Neural crest cell (in vitro differentiated cells): ENCODE data around the gene AP1M2. TPM values are rescaled to one million over a fixed set of nuclear protein-coding genes. Genes with fewer than 3 reads are reported as not detected.

Experiments used
- DNase-seq: peaks from one replicate; pipeline ENCODE4 v3.0.0; 2021; ENCODE audit warnings: low read depth, mixed read lengths, low spot score
- H3K27ac Mint-ChIP-seq: one replicate; pipeline ENCODE4 v1.8.0; 2021; ENCODE audit warnings: mild to moderate bottlenecking, mixed read lengths; ENCODE audit not compliant: unreplicated experiment
- H3K27me3 Mint-ChIP-seq: 2 replicates; pipeline ENCODE4 v1.8.0; 2021; ENCODE audit warnings: low read depth, mild to moderate bottlenecking, mixed read lengths
- H3K36me3 Mint-ChIP-seq: 2 replicates; pipeline ENCODE4 v1.8.0; 2021; ENCODE audit warnings: low read depth, mild to moderate bottlenecking, mixed read lengths
- H3K4me1 Mint-ChIP-seq: 2 replicates; pipeline ENCODE4 v1.8.0; 2021; ENCODE audit warnings: mixed read lengths
- H3K4me3 Mint-ChIP-seq: one replicate; pipeline ENCODE4 v1.8.0; 2021; ENCODE audit warnings: mild to moderate bottlenecking, mixed read lengths
- H3K9me3 Mint-ChIP-seq: 2 replicates; pipeline ENCODE4 v1.8.0; 2021; ENCODE audit warnings: mixed read lengths
- total RNA-seq: library from RNA; stranded (reverse); gene quantifications from 2 replicates; pipeline ENCODE4 v1.2.1, GENCODE V29; 2021
- TF ChIP-seq, protein P1 (sequence below): fragments of 200-600 bp; sonication (generic); conservative IDR thresholded peaks from 2 replicates; pipeline ENCODE4 v1.5.0; 2021; ENCODE audit warnings: antibody characterized with exemption, mild to moderate bottlenecking

The AP1M2 gene
- total RNA-seq, 1 donor from 2014 or later, result not detected

DNA sequence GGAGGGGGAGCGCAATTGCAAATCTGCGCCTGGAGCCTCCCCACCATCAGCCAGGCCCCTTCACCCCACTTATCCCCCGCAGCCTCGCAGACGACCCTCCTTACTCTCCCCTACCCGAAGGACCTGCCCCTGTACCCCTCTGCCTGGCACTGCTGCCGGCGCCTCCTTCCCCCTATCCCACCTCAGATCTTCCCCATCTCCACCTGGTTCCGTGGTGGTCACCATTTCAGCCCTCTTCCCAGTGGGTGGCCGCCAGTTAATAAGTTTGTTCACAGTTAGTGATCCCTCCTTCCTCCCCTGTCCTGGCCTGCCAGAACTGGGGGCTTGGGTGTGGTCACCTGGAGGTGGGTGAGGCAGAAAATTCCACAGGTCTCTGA lies 38.6 kb upstream of the AP1M2 start:
- H3K4me3 Mint-ChIP-seq, result peak overlapping the region; percentile 27
- H3K36me3 Mint-ChIP-seq, result peaks cover 6% of the 10 kb centered on the region
- no peaks in the 10 kb centered on the region for H3K27me3 Mint-ChIP-seq
- no peak for DNase-seq
- peaks cover 13% of the 10 kb centered on the region for H3K4me1 Mint-ChIP-seq
- TF ChIP-seq, protein P1, sequence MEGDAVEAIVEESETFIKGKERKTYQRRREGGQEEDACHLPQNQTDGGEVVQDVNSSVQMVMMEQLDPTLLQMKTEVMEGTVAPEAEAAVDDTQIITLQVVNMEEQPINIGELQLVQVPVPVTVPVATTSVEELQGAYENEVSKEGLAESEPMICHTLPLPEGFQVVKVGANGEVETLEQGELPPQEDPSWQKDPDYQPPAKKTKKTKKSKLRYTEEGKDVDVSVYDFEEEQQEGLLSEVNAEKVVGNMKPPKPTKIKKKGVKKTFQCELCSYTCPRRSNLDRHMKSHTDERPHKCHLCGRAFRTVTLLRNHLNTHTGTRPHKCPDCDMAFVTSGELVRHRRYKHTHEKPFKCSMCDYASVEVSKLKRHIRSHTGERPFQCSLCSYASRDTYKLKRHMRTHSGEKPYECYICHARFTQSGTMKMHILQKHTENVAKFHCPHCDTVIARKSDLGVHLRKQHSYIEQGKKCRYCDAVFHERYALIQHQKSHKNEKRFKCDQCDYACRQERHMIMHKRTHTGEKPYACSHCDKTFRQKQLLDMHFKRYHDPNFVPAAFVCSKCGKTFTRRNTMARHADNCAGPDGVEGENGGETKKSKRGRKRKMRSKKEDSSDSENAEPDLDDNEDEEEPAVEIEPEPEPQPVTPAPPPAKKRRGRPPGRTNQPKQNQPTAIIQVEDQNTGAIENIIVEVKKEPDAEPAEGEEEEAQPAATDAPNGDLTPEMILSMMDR, result no peak
- no peak overlapping the region for H3K27ac Mint-ChIP-seq
- H3K9me3 Mint-ChIP-seq, result no peaks in the 10 kb centered on the region

DNA sequence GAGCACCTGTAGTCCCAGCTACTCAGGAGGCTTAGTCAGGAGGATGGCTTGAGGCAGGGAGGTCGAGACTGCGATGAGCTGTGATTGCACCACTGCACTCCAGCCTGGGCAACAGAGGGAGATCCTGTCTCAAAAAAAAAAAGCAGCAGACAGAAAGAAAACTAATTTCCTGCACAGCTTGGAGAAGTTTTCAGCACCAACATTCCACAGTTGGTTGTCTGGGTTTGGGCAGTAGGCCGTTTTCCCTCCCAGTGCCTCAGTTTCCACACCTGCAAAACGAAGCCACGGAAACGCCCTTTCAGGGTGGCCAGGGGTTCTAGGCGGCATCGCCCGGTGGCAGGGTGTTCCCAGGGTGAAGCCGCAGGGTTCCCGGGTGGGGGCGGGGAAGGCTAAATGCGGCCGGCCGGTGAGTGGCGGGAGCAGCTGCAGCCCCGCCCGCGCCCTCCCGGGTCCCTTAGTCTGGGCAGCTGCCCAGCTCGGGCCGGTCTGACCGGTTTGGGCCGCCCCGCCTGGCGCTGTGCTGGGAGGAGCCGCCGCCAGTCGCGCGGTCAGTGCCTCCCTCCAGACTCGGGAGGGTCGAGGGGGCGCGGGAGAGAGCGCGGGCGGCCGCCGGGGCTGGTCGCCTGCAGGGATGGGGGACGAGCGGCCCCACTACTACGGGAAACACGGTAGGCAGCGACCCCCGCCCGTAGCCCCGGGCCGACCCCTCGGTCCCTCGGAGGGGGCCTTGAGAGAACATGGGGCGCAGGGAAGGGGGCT lies 38.1 kb upstream of the AP1M2 start, which contains the start of gene SLC44A2:
Gene SLC44A2 (plus strand): TSS at position 551 of the 759 bp plus-strand sequence. CDS start 81 bp downstream, at position 632.
- Mint-ChIP-seq H3K9me3 (no peaks in the 10 kb centered on the region), H3K4me3 (peak within 1 kb of the TSS; percentile 62), H3K27ac (no peak within 1 kb of the TSS), H3K4me1 (peaks cover 16% of the 10 kb centered on the region), H3K27me3 (no peaks in the 10 kb centered on the region), H3K36me3 (peaks cover 6% of the 10 kb centered on the region)
- TF ChIP-seq, protein P1, result no peak
- DNase-seq, result peak; percentile 35

DNA sequence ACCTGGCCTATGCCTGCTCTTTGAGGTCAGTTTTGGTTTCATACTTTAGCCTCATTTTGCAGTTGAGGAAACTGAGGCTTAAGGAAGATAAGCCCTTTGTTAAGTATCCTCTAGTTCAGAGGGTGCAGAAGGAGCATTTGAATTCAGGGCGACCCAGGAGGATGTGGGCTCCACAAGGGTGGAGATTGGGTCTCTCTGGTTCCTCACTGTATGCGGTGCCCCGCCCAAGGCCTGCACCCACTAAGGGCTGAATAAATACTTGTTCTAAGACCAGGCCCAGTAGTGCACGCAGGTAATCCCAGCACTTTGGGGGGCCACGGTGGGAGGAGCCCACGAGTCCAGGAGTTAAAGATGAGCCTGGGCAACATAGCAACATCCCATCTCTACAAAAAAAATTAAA lies 37.5 kb upstream of the AP1M2 start:
- no peak for DNase-seq
- Mint-ChIP-seq H3K9me3 (no peaks in the 10 kb centered on the region), H3K27me3 (no peaks in the 10 kb centered on the region), H3K4me3 (peak overlapping the region; percentile 62), H3K27ac (no peak overlapping the region), H3K36me3 (peaks cover 6% of the 10 kb centered on the region), H3K4me1 (peaks cover 16% of the 10 kb centered on the region)
- TF ChIP-seq, protein P1, result no peak

DNA sequence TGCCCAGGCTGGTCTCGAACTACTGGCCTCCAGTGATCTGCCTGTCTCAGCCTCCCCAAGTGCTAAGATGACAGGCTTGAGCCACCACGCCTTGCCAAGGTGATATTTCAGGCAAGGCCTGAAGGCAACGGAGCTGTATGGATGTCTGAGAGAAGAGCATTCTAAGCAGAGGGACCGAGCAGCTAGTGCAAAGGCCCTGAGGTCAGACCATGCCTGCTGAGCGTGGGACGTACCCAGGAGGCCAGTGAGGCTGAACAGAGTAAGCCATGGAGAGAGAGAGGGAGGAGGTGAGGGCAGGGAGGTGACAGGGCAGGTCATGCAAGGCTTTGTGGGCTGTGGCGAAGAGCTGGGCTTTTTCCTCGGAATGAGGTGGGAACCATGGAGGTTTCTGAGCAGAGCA lies 34.9 kb upstream of the AP1M2 start:
- peaks cover 16% of the 10 kb centered on the region for H3K4me1 Mint-ChIP-seq
- TF ChIP-seq, protein P1, result no peak
- no peaks in the 10 kb centered on the region for H3K9me3 Mint-ChIP-seq
- no peaks in the 10 kb centered on the region for H3K27me3 Mint-ChIP-seq
- H3K4me3 Mint-ChIP-seq, result no peak overlapping the region
- no peak for DNase-seq
- peak overlapping the region; percentile 66 for H3K27ac Mint-ChIP-seq
- H3K36me3 Mint-ChIP-seq, result no peaks in the 10 kb centered on the region

DNA sequence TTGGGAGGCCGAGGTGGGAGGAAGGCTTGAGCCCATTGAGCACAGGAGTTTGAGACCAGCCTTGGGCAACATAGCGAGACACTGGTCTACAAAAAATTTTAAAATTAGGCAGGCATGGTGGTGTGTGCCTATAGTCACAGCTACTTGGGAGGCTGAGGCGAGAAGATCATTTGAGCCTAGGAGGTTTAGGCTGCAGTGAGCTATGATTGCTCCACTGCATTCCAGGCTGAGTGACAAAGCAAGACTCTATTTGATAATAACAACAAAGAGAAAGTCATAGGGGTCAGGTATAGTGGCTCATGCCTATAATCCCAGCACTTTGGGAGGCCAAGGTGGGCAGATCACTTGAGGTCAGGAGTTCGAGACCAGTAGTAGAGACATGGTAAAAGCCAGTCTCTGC lies 33.7 kb upstream of the AP1M2 start:
- H3K4me1 Mint-ChIP-seq, result peaks cover 12% of the 10 kb centered on the region
- H3K4me3 Mint-ChIP-seq, result no peak overlapping the region
- no peak for DNase-seq
- TF ChIP-seq, protein P1, result no peak
- no peaks in the 10 kb centered on the region for H3K9me3 Mint-ChIP-seq
- H3K27ac Mint-ChIP-seq, result peak overlapping the region; percentile 54
- H3K27me3 Mint-ChIP-seq, result no peaks in the 10 kb centered on the region
- H3K36me3 Mint-ChIP-seq, result no peaks in the 10 kb centered on the region
